ENCODE results near the gene PAX7. TPM values are rescaled to one million over a fixed set of nuclear protein-coding genes. Genes with fewer than 3 reads are reported as not detected.
"Not testable (repeated sequence)": the region's sequence is repeated elsewhere in the genome, so short reads cannot be mapped to it uniquely, and the experiment has no call there.

Gene PAX7
- polyA plus RNA-seq, 2 of the 4 experiments (the other 2 are of a cell fraction): 0.23 to 0.48 TPM

DNA sequence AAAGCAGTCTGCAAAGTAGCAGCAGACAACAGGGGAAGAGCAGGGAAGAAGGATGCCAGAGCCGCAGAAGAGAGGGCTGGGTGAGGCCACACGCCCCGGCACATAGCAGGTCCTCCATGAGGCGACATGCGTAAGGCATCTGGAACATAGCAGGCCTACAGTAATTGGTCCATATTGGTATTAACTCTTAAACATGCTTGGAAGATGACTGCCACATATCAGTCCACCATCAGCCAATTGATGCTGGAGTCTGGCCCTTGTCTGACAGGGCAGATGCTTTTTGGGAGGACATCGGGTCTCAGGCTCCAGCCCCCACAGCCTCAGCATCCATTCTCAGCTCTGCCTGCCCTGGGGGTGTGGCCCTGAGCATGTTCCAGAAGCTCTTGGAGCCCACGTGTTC, 135.1 kb downstream of the PAX7 start:
- WGBS (ENCODE audit: missing lambda C conversion rate): 49% methylated on average over 6 of the region's 7 CpGs
- DNase-seq (ENCODE audit: low read depth in 1 of 2, low spot score in 1 of 2) (no peak), ATAC-seq (no peak), FAIRE-seq (no peak)
- no peak overlapping the region for H3K4me3 ChIP-seq
- H3K9me3 ChIP-seq: no peaks in the 10 kb centered on the region
- H3K4me2 ChIP-seq: no peak overlapping the region
- CTCF ChIA-PET: interaction anchor here (1.3 kb wide), 1 partner anchor 1105 kb away, joined by 4 read pairs; no protein-coding TSS in a partner anchor
- no peak for TF ChIP-seq JUNB (IDR thresholded peaks at IDR 0.05)
- TF ChIP-seq EHF (CRISPR knock-in tag; IDR thresholded peaks at IDR 0.05): no peak
- TF ChIP-seq HOXA7 (CRISPR knock-in tag; IDR thresholded peaks at IDR 0.05): no peak
- TF ChIP-seq, protein P1, sequence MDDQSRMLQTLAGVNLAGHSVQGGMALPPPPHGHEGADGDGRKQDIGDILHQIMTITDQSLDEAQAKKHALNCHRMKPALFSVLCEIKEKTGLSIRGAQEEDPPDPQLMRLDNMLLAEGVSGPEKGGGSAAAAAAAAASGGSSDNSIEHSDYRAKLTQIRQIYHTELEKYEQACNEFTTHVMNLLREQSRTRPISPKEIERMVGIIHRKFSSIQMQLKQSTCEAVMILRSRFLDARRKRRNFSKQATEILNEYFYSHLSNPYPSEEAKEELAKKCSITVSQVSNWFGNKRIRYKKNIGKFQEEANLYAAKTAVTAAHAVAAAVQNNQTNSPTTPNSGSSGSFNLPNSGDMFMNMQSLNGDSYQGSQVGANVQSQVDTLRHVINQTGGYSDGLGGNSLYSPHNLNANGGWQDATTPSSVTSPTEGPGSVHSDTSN (IDR thresholded peaks at IDR 0.05): no peak
- TF ChIP-seq HES2 (IDR thresholded peaks at IDR 0.05): no peak
- TF ChIP-seq SREBF2 (IDR thresholded peaks at IDR 0.05): no peak
- TF ChIP-seq CTCF (IDR thresholded peaks at IDR 0.05): no peak
- no peak for TF ChIP-seq ZSCAN20 (CRISPR knock-in tag; IDR thresholded peaks at IDR 0.05)
- TF ChIP-seq HEYL (CRISPR knock-in tag; IDR thresholded peaks at IDR 0.05): no peak
- no peak for TF ChIP-seq POLR2A (IDR thresholded peaks at IDR 0.05; ENCODE audit: low read length)
- TF ChIP-seq FOSL2 (IDR thresholded peaks at IDR 0.05): no peak
- TF ChIP-seq FOSL2 (CRISPR knock-in tag; IDR thresholded peaks at IDR 0.05): no peak
- no peak for TF ChIP-seq REST (IDR thresholded peaks at IDR 0.05)
- no peak for TF ChIP-seq HOXB13 (CRISPR knock-in tag; IDR thresholded peaks at IDR 0.05; ENCODE audit: low read depth)
- TF ChIP-seq POLR2AphosphoS2 (conservative IDR thresholded peaks at IDR 0.05; ENCODE audit: low read length): no peak
- TF ChIP-seq, protein P2, sequence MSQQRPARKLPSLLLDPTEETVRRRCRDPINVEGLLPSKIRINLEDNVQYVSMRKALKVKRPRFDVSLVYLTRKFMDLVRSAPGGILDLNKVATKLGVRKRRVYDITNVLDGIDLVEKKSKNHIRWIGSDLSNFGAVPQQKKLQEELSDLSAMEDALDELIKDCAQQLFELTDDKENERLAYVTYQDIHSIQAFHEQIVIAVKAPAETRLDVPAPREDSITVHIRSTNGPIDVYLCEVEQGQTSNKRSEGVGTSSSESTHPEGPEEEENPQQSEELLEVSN (IDR thresholded peaks at IDR 0.05; ENCODE audit: borderline replicate concordance, low read depth): no peak
- TF ChIP-seq, protein P3, sequence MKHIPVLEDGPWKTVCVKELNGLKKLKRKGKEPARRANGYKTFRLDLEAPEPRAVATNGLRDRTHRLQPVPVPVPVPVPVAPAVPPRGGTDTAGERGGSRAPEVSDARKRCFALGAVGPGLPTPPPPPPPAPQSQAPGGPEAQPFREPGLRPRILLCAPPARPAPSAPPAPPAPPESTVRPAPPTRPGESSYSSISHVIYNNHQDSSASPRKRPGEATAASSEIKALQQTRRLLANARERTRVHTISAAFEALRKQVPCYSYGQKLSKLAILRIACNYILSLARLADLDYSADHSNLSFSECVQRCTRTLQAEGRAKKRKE (CRISPR knock-in tag; IDR thresholded peaks at IDR 0.05; ENCODE audit: low read depth): no peak
- TF ChIP-seq ZNF302 (CRISPR knock-in tag; IDR thresholded peaks at IDR 0.05): no peak
- no peak for TF ChIP-seq HDAC2 (IDR thresholded peaks at IDR 0.05)
- H3K27ac ChIP-seq: no peak overlapping the region
- POLR2A ChIA-PET: no interaction called here
- H3K4me1 ChIP-seq: no peaks in the 10 kb centered on the region

GRCh38 chr1:18766328-18766727, 135.7 kb downstream of the PAX7 start:
- ChIA-PET CTCF (no interaction called here), POLR2A (no interaction called here)
- 19% methylated on average over 2 of the region's 2 CpGs for WGBS (ENCODE audit: missing lambda C conversion rate)
- ATAC-seq: no peak
- Histone ChIP-seq H3K27ac (no peak overlapping the region), H3K4me2 (no peak overlapping the region), H3K9me3 (no peaks in the 10 kb centered on the region), H3K4me3 (no peak overlapping the region), H3K4me1 (no peaks in the 10 kb centered on the region)
- FAIRE-seq: no peak
- TF ChIP-seq RFX5 (IDR thresholded peaks at IDR 0.05) (no peak), CHD4 (IDR thresholded peaks at IDR 0.05; ENCODE audit: borderline replicate concordance) (no peak), HES2 (IDR thresholded peaks at IDR 0.05) (no peak)
- no peak for DNase-seq (ENCODE audit: low read depth in 1 of 2, low spot score in 1 of 2)

DNA sequence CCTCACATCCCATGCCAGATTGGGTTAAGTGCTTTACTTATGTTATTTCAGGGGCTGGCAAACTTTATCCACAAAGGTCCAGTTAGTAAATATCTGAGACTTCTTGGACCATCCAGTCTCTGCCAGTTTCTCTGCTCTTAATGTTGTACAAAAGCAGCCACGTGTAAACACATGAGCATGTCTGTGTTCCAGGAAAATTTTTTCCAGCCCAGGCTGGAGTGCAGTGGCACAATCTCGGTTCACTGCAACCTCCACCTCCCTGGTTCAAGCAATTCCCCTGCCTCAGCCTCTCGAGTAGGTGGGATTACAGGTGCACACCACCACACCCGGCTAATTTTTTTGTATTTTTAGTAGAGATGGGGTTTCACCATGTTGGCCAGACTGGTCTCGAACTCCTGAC, 136.9 kb downstream of the PAX7 start:
- POLR2A ChIA-PET, FAIRE-seq: not testable (repeated sequence)
- WGBS (ENCODE audit: missing lambda C conversion rate): 2% methylated on average over 5 of the region's 5 CpGs

More for the DNA sequence above, 136.9 kb downstream of the PAX7 start:
- H3K9me3 ChIP-seq; H3K4me1 ChIP-seq; H3K4me3 ChIP-seq; CTCF ChIA-PET; H3K4me2 ChIP-seq; ATAC-seq; H3K27ac ChIP-seq; DNase-seq (ENCODE audit: low read depth in 1 of 2, low spot score in 1 of 2): not testable (repeated sequence)
